ENCODE results near the gene RNASE11. TPM values are rescaled to one million over a fixed set of nuclear protein-coding genes. Genes with fewer than 3 reads are reported as not detected.
A peak's percentile ranks its signal among the peaks of the same experiment; 100 is the strongest.
"Not testable (repeated sequence)": the region's sequence is repeated elsewhere in the genome, so short reads cannot be mapped to it uniquely, and the experiment has no call there.

Gene RNASE11
- total RNA-seq, 1 donor from 2014 or later = 1.2 TPM

DNA sequence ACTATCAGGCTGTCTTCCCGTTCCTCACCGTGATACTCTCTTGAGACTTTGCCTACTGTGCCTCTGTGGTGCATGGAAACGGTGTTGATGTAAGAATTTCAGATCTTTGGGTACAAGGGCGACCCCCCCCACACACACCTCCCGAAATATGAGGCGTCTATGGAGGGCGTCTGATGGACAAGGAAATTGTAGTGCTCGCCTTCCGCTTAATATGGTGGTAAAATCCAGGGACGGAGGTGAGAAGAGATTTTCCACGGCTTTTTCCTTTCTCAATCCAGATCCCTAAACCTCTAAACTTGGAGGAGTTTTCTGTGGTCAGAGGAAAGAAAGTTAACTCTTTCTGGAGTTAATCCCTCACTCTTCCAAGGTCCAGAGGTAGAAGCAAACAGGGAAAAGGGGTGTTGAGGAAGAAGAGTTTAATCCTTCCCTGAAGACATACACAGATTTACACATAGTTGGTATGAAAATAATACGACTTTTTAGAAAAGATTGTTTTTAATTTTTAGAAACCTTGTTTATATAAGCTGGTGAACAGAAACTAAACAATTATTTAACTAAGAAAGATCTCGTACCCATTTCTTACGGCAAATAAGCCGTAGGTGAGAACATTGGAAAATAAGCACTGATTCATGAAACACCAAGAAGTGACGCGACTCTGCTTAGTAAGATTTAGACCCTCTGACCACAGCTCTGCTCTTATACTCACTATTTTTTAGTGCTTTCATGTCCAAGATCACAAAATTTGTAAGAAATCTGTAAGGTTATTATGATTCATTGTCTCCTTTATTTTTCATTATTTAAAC lies 26.4 kb upstream of the RNASE11 start:
- no peak for DNase-seq (ENCODE audit: low spot score)

GRCh38 chr14:20613094-20614037 lies 25.6 kb upstream of the RNASE11 start:
- peak; percentile 98 for DNase-seq (ENCODE audit: low spot score)

- DNase-seq (ENCODE audit: low spot score) = no peak
Observed at GRCh38 chr14:20612403-20612802, 24.6 kb upstream of the RNASE11 start.

DNA sequence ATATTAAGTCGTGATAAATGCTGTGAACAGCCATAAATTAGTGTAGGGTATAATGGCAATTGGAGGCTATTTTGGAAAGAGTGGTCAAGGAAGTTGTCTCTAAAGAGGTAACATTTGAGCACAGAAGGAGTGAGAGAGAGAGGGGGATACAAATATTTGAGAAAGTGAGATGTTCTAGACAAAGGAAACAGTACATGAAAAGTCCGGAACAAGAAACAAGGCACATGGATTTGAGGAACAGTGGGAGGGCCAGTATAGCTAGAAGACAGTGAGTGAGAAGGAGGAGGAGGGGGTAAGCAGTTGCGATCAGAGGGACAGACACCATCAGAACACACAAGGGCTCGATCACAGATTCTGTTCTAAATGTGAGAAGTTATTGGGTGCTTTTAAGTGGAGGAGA lies 23.5 kb upstream of the RNASE11 start:
- no peak for DNase-seq (ENCODE audit: low spot score)

- peak; percentile 75 for DNase-seq (ENCODE audit: low spot score)
Observed at GRCh38 chr14:20610002-20610765, 22.4 kb upstream of the RNASE11 start.

DNA sequence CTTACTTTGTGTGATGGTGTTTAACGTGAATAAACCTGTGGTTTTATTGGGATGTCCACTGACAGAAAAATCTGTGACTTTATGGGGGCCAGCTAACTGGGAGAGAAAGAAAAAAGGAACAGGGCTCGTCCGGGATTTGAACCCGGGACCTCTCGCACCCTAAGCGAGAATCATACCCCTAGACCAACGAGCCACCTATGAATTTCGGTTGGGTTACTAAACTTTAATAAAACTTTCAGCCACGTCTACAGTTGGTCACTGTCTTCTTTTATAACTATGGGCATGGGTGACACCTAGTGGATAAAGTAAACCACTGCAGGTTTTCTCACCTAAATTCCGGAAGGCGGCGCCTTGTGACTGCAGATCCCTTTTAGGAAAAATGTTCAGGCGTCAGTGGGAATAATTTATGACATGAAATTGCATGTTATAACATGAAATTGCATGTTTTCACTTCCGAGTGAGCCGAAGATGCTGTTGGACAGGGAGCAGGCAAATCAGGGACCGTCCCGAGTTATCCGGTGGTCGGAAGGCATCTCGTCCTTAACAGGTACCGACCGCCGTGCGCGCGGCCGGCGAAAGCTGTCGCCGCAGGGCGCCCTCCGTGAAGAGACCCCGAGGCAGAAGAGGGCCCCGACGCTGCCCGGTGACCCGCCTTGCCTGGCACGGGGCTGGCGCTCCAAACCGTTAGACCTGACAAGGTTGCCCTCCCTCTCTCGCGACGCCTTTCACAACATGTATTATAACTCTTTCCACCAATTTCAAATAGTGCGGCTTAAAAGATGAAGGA lies 21.6 kb upstream of the RNASE11 start:
- peak; percentile 95 for DNase-seq (ENCODE audit: low spot score)

- DNase-seq (ENCODE audit: low spot score) = no peak
Observed at GRCh38 chr14:20608383-20609110, 20.7 kb upstream of the RNASE11 start.

DNA sequence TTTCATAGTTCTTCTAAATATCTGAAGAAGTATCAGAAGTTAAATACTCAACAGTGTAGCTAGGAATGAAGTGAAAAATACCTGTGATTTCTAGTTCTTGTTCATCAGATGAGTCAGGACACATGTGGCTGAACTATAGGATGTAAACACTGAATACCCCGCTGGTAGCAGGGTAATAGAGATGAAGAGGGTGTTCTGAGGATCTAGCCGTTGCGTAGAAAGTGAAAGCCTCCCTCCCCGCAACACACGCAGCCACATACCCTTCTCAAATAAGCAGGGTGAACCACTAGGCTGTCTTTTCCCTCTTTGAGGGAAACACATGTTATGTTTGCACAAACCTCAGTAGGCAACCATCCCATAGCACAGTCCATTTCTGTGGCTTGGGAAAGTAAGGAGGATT lies 19.8 kb upstream of the RNASE11 start:
- DNase-seq (ENCODE audit: low spot score) = no peak

DNA sequence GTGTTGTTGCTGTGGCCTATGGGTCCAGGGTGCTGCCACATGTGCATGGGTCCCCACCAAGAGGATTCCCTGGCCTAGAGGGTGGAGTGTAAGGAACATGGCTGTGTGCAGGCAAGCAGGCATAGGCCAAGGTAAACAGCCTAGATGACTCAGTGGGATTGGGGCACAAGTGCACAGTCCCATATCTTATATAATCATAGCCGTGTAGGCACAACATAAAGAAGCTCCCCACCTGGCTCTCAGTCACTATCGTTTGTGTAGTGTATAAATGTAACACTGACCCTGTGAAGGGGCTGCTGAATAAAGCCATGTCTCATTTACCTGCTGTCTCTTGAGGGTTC lies 19.1 kb upstream of the RNASE11 start:
- DNase-seq (ENCODE audit: low spot score) = no peak

DNA sequence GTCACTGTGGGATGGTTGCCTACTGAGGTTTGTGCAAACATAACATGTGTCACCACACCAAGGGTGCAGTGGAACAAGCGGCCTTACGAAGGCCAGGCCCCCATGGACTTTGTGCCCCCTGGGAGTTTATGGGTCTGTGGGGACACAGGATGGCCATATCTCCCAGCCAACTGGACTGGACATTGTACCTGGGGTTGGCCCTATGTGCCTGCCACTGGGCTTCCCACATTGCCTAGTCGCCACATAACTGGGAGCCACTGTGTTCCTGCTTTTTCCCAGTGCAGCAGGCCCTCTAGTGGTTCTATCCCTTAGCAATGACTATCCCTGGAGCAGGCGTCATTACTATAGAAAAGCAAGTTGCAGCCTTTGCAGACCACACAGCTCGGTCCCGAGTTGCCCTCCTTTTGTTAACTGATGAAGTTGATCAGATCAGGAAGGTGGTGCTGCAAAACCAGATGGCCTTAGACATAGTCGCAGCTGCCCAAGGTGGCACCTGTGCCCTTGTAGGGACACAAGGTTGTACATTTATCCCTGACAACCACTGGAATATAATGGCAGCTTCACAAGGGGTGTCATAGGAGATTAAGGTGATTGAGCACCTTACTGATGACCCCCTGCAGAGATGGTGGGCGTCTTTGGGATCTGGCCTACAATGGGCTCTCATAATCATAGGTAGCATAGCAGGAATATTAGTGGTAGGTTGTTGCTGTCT lies 18.5 kb upstream of the RNASE11 start:
- no peak for DNase-seq (ENCODE audit: low spot score)

GRCh38 chr14:20603813-20604690 lies 16.3 kb upstream of the RNASE11 start:
- no peak for DNase-seq (ENCODE audit: low spot score)

- no peak for DNase-seq (ENCODE audit: low spot score)
Observed at GRCh38 chr14:20602583-20602982, 14.8 kb upstream of the RNASE11 start.

DNA sequence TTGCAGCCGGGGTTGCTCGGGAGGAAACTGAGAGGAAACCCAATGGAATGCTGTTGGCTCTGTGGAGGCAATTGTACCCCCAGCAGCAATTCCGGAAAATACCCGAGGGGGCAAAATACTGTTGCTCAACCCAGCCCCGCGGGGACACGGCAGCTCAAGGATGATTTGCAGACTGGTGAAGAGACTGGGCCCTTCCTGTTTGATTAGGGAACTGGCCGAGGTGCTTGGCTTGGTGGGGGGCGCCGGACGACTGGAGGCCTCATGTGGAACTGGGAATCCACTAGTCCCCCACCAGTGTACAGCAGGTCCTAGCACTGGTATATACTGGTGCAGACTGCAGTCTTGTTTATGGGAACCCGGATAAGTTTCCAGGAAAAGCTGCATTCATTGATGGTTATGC lies 13.7 kb upstream of the RNASE11 start:
- DNase-seq (ENCODE audit: low spot score) = no peak

DNA sequence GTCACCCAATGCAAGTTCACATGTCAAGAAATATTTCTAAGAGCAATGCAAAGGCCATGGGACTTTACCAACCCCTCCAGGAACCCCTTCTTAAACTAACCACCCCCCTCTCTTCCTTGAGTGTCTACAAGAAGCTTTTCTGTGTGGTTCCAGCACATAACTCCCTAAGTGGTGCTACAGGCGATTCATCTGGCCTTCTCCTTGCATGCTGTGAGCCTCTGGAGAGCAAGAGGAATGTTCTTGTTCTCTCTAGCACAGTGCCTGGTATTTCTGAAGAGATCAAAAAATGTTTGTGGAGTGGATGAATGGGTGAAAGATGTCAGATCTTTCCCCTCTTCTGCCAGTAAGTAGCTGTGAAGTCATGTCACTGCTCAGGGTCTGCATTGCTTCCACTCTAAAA lies 9.3 kb upstream of the RNASE11 start:
- no peak for DNase-seq (ENCODE audit: low spot score)

- not testable (repeated sequence) for DNase-seq (ENCODE audit: low spot score)
Observed at GRCh38 chr14:20595726-20596125, 7.9 kb upstream of the RNASE11 start.

GRCh38 chr14:20592574-20592973 lies 4.8 kb upstream of the RNASE11 start:
- DNase-seq (ENCODE audit: low spot score) = no peak

- DNase-seq (ENCODE audit: low spot score) = no peak
Observed at GRCh38 chr14:20591235-20591634, 3.4 kb upstream of the RNASE11 start, which contains the start of gene RNASE12. Gene RNASE12 (minus strand): TSS chr14:20591376. CDS start chr14:20590723, 653 bp downstream.

DNA sequence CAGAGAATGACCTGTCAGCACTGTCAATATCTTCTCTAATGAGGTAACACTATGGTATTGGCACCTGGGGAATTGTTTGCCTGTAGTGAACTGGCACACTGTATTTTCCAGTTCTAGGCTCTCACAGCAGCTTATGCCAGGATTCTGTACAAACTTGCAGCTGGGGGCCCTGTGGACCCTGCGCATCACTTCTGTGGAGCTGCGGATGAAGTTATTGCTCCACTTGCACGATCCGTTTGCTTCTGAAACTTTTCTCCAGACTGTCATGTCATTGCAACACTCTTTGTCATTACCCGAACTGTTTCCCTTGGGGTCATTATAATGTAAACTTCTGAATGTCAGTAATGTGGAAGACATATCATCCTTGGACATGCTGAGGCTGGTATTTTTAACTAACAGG lies 3.9 kb downstream of the RNASE11 start:
- no peak for DNase-seq (ENCODE audit: low spot score)

DNA sequence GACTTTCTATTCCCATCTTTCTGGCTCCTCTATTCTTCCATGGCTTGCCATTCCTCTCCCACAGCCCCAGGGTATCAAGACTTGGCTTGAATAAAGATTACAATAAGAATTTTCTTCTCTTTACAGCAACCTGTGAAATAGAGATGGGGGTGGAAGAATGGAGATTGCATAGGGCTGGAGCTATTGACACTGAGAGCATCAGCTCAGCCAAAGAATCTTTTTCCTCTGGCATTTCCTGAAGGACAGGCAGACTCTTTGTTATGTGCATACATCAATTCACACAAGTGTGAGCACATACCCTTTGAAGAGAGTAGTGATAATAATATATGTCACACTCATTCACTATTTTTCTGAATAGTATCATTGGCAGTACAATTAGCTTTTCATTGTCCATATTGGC lies 4.7 kb downstream of the RNASE11 start:
- no peak for DNase-seq (ENCODE audit: low spot score)
